HG03139 (cell line): ENCODE data around the gene ODAD4.

Experiments used
- ATAC-seq: cut with Tn5 transposase; IDR thresholded peaks from one replicate; pipeline ENCODE4 v1.9.1; 2021; ENCODE audit not compliant: unreplicated experiment

The ODAD4 gene

DNA sequence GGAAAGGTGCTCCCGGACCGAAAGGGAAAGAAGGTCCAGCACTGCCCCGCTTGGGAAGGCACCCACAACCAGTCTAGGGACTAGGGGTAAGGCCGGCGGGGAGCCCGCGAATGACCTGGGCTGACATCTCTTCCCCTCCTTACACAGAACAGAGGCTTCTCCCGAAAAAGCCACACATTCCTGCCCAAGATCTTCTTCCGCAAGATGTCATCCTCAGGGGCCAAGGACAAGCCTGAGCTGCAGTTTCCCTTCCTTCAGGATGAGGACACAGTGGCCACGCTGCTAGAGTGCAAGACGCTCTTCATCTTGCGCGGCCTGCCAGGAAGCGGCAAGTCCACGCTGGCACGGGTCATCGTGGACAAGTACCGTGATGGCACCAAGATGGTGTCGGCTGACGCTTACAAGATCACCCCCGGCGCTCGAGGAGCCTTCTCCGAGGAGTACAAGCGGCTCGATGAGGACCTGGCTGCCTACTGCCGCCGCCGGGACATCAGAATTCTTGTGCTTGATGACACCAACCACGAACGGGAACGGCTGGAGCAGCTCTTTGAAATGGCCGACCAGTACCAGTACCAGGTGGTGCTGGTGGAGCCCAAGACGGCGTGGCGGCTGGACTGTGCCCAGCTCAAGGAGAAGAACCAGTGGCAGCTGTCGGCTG, 37.6 kb downstream of the ODAD4 start:
- ATAC-seq = no peak

- no peak for ATAC-seq
These were observed 38.3 kb downstream of the ODAD4 start for GRCh38 chr17:41968676-41969075.

DNA sequence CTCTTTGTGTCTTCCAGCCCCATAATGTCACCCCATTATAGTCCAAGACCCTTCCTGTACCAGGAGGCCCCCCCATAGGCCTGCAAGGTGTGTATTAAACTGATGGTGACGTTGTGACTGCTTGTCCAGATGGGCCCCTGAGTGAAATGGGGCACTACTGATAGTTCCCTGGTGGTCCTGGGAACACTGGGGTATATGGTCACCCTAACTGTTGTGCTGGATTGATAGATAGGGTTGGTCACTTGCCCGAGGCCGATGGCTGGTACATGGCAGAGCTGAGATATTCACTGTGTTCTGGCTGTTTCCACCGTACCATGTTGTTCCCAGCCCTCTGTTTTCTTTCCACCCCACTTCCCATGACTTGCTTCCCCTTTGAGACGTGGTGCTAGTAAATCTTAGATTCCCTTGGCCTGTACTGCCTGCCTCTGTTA, 40.5 kb downstream of the ODAD4 start:
- ATAC-seq = no peak

DNA sequence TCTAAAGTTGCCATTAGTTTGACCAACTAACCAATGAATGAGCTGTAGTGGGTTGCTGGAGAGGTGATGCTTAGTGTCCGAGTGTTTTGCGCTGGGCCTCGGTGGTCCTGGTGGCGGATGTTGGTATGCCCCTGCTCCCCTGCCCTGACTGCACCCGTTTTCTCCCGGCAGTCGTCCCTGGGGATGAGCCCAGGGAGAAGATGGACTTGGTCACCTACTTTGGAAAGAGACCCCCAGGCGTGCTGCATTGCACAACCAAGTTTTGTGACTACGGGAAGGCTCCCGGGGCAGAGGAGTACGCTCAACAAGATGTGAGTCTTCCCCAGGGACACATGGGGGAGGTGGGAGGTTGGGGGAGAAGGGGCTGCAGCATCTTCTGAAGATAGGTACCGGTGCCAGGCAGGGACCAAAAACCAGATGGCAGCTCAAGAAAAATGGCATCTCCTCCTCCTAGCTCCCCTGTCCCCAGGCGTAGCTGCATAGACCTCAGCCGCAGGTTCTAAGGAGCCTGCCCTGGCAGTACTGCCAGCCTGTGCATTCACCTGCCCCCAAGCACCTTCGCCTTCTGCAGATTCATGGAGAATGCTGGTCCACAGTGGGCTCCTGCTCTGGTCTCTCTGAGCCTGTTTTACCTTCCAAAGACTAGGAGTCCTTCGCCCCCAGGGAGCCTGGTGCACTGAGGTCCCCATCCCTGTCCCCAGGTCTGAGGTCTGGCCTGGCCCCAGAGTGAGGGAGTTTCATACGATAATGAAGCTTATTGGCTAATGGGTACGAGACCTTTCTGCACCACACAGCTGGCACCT, 41.5 kb downstream of the ODAD4 start:
- no peak for ATAC-seq

- ATAC-seq = no peak
These were observed 42.4 kb downstream of the ODAD4 start for GRCh38 chr17:41972571-41973407.

GRCh38 chr17:41973408-41973811, 43.0 kb downstream of the ODAD4 start:
- no peak for ATAC-seq

- ATAC-seq = no peak
These were observed 43.6 kb downstream of the ODAD4 start for GRCh38 chr17:41974031-41974430.

DNA sequence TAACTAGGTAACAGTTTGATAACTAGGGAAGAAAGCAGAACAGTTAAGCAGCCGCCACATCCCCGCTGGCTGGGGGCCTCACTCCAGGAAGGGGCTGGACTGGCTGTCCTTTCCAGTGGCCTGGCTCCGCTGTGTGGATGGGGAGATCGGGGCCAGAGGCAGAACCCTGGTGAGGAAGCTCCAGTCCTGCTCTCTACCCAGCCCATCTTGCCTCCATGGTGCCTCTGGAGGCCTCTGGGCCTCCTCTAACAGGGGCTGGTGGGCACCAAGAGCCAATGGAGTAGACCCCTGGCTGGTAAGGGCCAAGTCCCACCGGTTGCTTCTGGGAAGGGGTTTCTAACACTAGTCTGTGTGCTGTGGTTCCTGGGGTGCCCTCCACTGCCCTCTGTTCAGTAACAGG, 44.2 kb downstream of the ODAD4 start:
- no peak for ATAC-seq

GRCh38 chr17:41975099-41976083, 45.0 kb downstream of the ODAD4 start:
- ATAC-seq = no peak

- ATAC-seq = no peak
These were observed 45.8 kb downstream of the ODAD4 start for GRCh38 chr17:41976142-41976768.

DNA sequence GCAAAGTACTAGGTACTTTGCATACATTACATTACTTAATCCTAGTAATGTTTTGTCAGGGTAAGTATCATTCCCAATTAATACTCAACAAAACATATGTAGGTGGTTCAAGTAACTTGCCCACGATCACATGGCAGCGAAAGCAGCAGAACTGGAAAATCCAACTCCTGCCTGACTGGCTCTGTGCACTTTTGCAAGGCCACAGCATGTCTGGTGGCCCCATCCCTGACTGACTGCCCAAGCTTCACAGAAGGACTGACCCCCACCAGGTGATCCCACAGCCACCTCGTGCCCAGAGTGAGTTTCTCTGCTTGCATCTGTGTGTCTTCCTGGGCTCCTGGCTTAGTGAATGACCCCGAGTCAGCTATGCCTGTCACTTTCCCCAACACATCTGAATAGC, 47.6 kb downstream of the ODAD4 start:
- ATAC-seq = no peak

- no peak for ATAC-seq
These were observed 51.8 kb downstream of the ODAD4 start for GRCh38 chr17:41982026-41982760.

GRCh38 chr17:41984454-41984853, 54.0 kb downstream of the ODAD4 start:
- no peak for ATAC-seq

GRCh38 chr17:41985919-41986318, 55.5 kb downstream of the ODAD4 start:
- ATAC-seq = no peak

DNA sequence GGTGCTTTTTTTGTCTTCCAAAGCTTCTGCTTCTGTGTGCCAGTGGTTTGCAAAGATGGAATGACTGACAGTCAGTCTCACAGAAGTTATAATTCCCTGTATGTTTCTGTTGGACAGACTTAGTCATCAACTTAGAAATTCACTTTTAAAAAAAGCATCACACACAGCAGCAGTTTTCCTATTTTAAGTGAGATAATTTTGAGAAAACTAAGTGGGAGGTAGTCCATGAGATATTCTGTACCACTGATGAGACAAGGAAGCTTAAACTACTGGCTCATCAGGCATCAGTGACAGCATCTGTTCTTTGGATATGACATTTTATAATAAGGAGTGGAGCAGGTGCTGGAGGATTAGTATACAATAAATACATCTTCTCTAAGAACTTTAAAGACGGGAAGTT, 56.2 kb downstream of the ODAD4 start:
- no peak for ATAC-seq

- ATAC-seq = no peak
These were observed 57.2 kb downstream of the ODAD4 start for GRCh38 chr17:41987642-41988041.

DNA sequence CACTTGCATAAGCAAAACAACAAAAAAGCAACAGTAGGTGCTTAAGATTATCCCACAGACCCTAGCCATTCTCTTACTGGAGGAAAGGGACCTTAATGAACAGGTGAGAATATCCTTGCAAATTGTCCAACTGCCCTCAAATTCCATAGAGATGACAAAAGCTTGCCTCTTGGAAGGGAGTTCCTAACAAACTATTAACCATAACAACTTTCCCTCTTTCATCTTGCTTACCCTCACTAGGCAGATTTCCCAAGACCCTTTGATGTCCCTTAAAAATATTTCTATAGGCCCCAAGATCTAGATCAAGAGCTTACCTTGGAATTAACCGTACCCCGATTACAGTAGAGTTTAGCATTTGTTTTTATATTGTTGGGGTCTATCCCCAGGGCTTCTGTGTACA, 58.0 kb downstream of the ODAD4 start:
- ATAC-seq = no peak

- no peak for ATAC-seq
These were observed 59.4 kb downstream of the ODAD4 start for GRCh38 chr17:41989702-41990419.

GRCh38 chr17:41992576-41992975, 62.2 kb downstream of the ODAD4 start:
- no peak for ATAC-seq
